H1 (cell line): Measurements from ENCODE around the gene TMEM108. TPM values are rescaled to one million over a fixed set of nuclear protein-coding genes. Genes with fewer than 3 reads are reported as not detected.

Source experiments
- CTCF ChIA-PET: fragments of 300-600 bp; sonication (Branson Sonifier 250); formaldehyde crosslinking; loops from one replicate; lab custom pipeline; 2021; ENCODE audit not compliant: partially characterized antibody; lab: Charles Lee
- POLR2A ChIA-PET: fragments of 300-600 bp; sonication (Branson Sonifier 250); formaldehyde crosslinking; loops from one replicate; lab custom pipeline; 2021; ENCODE audit warnings: inconsistent platforms; ENCODE audit not compliant: partially characterized antibody; lab: Charles Lee
- DNase-seq, 2 experiments: peaks; one replicate each; pipeline versions ENCODE4 v3.0.0 to v3.0.0-alpha.2; 2010 to 2022; ENCODE audit warnings: low spot score in 2 of 2, low read depth in 1 of 2, mixed read lengths in 1 of 2
- FAIRE-seq: peaks from 2 replicates; lab custom pipeline; 2011; peaks lifted over from hg19 to GRCh38; lab: Jason Lieb, UNC
- H2AFZ ChIP-seq: 2 replicates; pipeline ENCODE4 v1.8.1; 2012; ENCODE audit warnings: low read length, inconsistent platforms
- H2AK5ac ChIP-seq: 2 replicates; pipeline ENCODE4 v1.6.1; 2013; ENCODE audit warnings: low read depth, low read length
- H2BK120ac ChIP-seq: replicated peaks from 2 replicates; pipeline ENCODE3; 2013; ENCODE audit warnings: low read depth, low read length, inconsistent platforms
- H2BK12ac ChIP-seq: 2 replicates; pipeline ENCODE4 v1.6.1; 2013; ENCODE audit warnings: low read depth, low read length
- H2BK15ac ChIP-seq: 2 replicates; pipeline ENCODE4 v1.6.1; 2013; ENCODE audit warnings: low read length
- H2BK20ac ChIP-seq: 2 replicates; pipeline ENCODE4 v1.6.1; 2013; ENCODE audit warnings: low read length
- H2BK5ac ChIP-seq: 2 replicates; pipeline ENCODE4 v1.6.1; 2013; ENCODE audit warnings: low read depth, low read length
- H3K14ac ChIP-seq: 2 replicates; pipeline ENCODE4 v1.6.1; 2013; ENCODE audit warnings: inconsistent platforms; ENCODE audit not compliant: insufficient read length
- H3K18ac ChIP-seq: 2 replicates; pipeline ENCODE4 v1.6.1; 2013; ENCODE audit warnings: low read length; ENCODE audit errors: extremely low read depth
- H3K23ac ChIP-seq: 2 replicates; pipeline ENCODE4 v1.6.1; 2013; ENCODE audit warnings: inconsistent platforms; ENCODE audit not compliant: insufficient read length
- H3K23me2 ChIP-seq: 2 replicates; pipeline ENCODE4 v1.6.1; 2013; ENCODE audit warnings: low read depth, low read length
- H3K27ac ChIP-seq: 2 replicates; pipeline ENCODE4 v1.6.1; 2011; ENCODE audit warnings: low read depth, low read length, inconsistent platforms
- H3K27me3 ChIP-seq, 4 experiments: replicated peaks in 1 of 4; 1 replicate in 1 of 4; 2 replicates in 3 of 4; pipeline versions ENCODE4 v1.6.1 to v1.8.1; 2011 to 2013; ENCODE audit warnings: low read length in 3 of 4, mild to moderate bottlenecking in 3 of 4, inconsistent platforms in 2 of 4, mixed read lengths in 2 of 4, moderate library complexity in 1 of 4; ENCODE audit not compliant: control insufficient read depth in 3 of 4, insufficient read depth in 3 of 4; ENCODE audit errors: extremely low read depth in 1 of 4
- H3K36me3 ChIP-seq, 4 experiments: 2 replicates each; pipeline versions ENCODE4 v1.6.1 to v1.8.1; 2011 to 2013; ENCODE audit warnings: mild to moderate bottlenecking in 4 of 4, low read length in 3 of 4, moderate library complexity in 2 of 4, control low read depth in 1 of 4, inconsistent platforms in 1 of 4; ENCODE audit not compliant: insufficient read depth in 4 of 4, control insufficient read depth in 2 of 4
- H3K4ac ChIP-seq: replicated peaks from 2 replicates; pipeline ENCODE3; 2013; ENCODE audit warnings: low read length, low read depth, mixed read lengths, inconsistent platforms; ENCODE audit not compliant: insufficient read length
- H3K4me1 ChIP-seq, 4 experiments: replicated peaks in 1 of 4; 1 replicate in 1 of 4; 2 replicates in 3 of 4; pipeline versions ENCODE4 v1.6.1 to v1.8.1; 2011 to 2013; ENCODE audit warnings: low read length in 3 of 4, inconsistent platforms in 2 of 4, mixed read lengths in 1 of 4; ENCODE audit not compliant: insufficient read depth in 4 of 4, control insufficient read depth in 3 of 4
- H3K4me2 ChIP-seq, 2 experiments: 2 replicates each; pipeline versions ENCODE4 v1.6.1 to v1.8.1; 2011 to 2013; ENCODE audit warnings: low read depth in 2 of 2, low read length in 2 of 2, control low read depth in 1 of 2, inconsistent platforms in 1 of 2, mild to moderate bottlenecking in 1 of 2; ENCODE audit not compliant: insufficient read depth in 1 of 2
- H3K4me3 ChIP-seq, 4 experiments: fragments of 200-600, 300-600 bp in 1 of 4; sonication (generic), shearing (Covaris generic), sonication (Bioruptor Twin) in 1 of 4; 2 replicates each; pipeline versions ENCODE4 v1.5.1 to v1.8.1; 2011 to 2016; ENCODE audit warnings: low read length in 4 of 4, low read depth in 3 of 4, control low read depth in 2 of 4, inconsistent platforms in 2 of 4, mild to moderate bottlenecking in 2 of 4, mixed read lengths in 1 of 4, moderate library complexity in 1 of 4; ENCODE audit not compliant: insufficient read depth in 2 of 4; ENCODE audit errors: extremely low read depth in 1 of 4
- H3K56ac ChIP-seq: replicated peaks from 2 replicates; pipeline ENCODE3; 2013; ENCODE audit warnings: low read depth, mild to moderate bottlenecking, mixed read lengths, low read length, inconsistent platforms; ENCODE audit not compliant: insufficient read length
- H3K79me1 ChIP-seq: 2 replicates; pipeline ENCODE4 v1.6.1; 2013; ENCODE audit warnings: low read depth, low read length, control low read depth
- H3K79me2 ChIP-seq, 2 experiments: 2 replicates each; pipeline versions ENCODE4 v1.6.1 to v1.8.1; 2012 to 2013; ENCODE audit warnings: low read length in 2 of 2, mild to moderate bottlenecking in 2 of 2, inconsistent platforms in 1 of 2; ENCODE audit not compliant: insufficient read depth in 2 of 2, control insufficient read depth in 1 of 2
- H3K9ac ChIP-seq, 4 experiments: replicated peaks in 1 of 4; 1 replicate in 1 of 4; 2 replicates in 3 of 4; pipeline versions ENCODE4 v1.6.1 to v1.8.1; 2011 to 2013; ENCODE audit warnings: low read depth in 3 of 4, low read length in 3 of 4, control low read depth in 2 of 4, mild to moderate bottlenecking in 2 of 4, moderate library complexity in 2 of 4, inconsistent platforms in 1 of 4; ENCODE audit errors: extremely low read depth in 1 of 4
- H3K9me3 ChIP-seq, 2 experiments: 2 replicates each; pipeline versions ENCODE4 v1.6.1 to v1.8.1; 2012 to 2013; ENCODE audit warnings: mild to moderate bottlenecking in 2 of 2, moderate library complexity in 2 of 2, control low read depth in 1 of 2, inconsistent platforms in 1 of 2, low read depth in 1 of 2, low read length in 1 of 2, mixed read lengths in 1 of 2; ENCODE audit not compliant: insufficient read depth in 2 of 2
- H4K20me1 ChIP-seq, 2 experiments: replicated peaks in 1 of 2; 2 replicates each; pipeline versions ENCODE3 to v1.8.1; 2011 to 2013; ENCODE audit warnings: inconsistent platforms in 2 of 2, low read length in 2 of 2, mild to moderate bottlenecking in 1 of 2; ENCODE audit not compliant: insufficient read depth in 2 of 2, control insufficient read depth in 1 of 2
- H4K5ac ChIP-seq: 2 replicates; pipeline ENCODE4 v1.6.1; 2013; ENCODE audit warnings: low read length, low read depth, mixed read lengths, inconsistent platforms; ENCODE audit not compliant: insufficient read length
- H4K8ac ChIP-seq: 2 replicates; pipeline ENCODE4 v1.8.0; 2013; ENCODE audit warnings: mild to moderate bottlenecking, moderate library complexity, low read length, inconsistent platforms; ENCODE audit not compliant: insufficient read depth; ENCODE audit errors: extremely low read depth
- H4K91ac ChIP-seq: replicated peaks from 2 replicates; pipeline ENCODE3; 2013; ENCODE audit warnings: low read length, mixed read lengths, inconsistent platforms; ENCODE audit not compliant: insufficient read length
- CREB1 ChIP-seq: IDR thresholded peaks from 2 replicates; pipeline ENCODE4 v1.6.1; 2012; ENCODE audit warnings: inconsistent platforms
- CTBP2 ChIP-seq: IDR thresholded peaks from 2 replicates; pipeline ENCODE4 v1.7.0; 2011; ENCODE audit warnings: borderline replicate concordance, mild to moderate bottlenecking, moderate library complexity, mixed read lengths, low read length; ENCODE audit not compliant: insufficient read depth, insufficient read length
- EP300 ChIP-seq, 2 experiments: IDR thresholded peaks; 1 replicate in 1 of 2; 2 replicates in 1 of 2; pipeline ENCODE4 v1.6.1; 2011 to 2012; ENCODE audit warnings: low read depth in 2 of 2, low read length in 2 of 2, mild to moderate bottlenecking in 2 of 2, borderline replicate concordance in 1 of 2, inconsistent platforms in 1 of 2, moderate library complexity in 1 of 2
- FOSL1 ChIP-seq: IDR thresholded peaks from 2 replicates; pipeline ENCODE4 v1.6.1; 2011; ENCODE audit warnings: mild to moderate bottlenecking, low read depth, low read length, moderate library complexity; ENCODE audit not compliant: insufficient read depth
- NRF1 ChIP-seq: IDR thresholded peaks from 2 replicates; pipeline ENCODE4 v1.6.1; 2011; ENCODE audit warnings: mild to moderate bottlenecking, low read depth, low read length, improper control_type of control experiment
- SP1 ChIP-seq: IDR thresholded peaks from 2 replicates; pipeline ENCODE4 v1.6.1; 2011; ENCODE audit warnings: low read depth, low read length
- SUZ12 ChIP-seq: fragments of 200-600 bp; sonication (generic); IDR thresholded peaks from 2 replicates; pipeline ENCODE4 v1.6.1; 2012; ENCODE audit warnings: mild to moderate bottlenecking, inconsistent platforms, low read length, moderate library complexity, mixed read lengths
- polyA plus RNA-seq, 7 experiments: library from polyadenylated mRNA; depleted of rRNA in 3 of 7; stranded (reverse) in 5 of 7; unstranded in 2 of 7; fragments of >200 nt in 5 of 7; fragments of 200-250 nt in 2 of 7; gene quantifications; 1 replicate in 5 of 7; 2 replicates in 1 of 7; 4 replicates in 1 of 7; pipeline versions ENCODE4 v1.2.1 to v1.2.3, GENCODE V29; 2011 to 2013; ENCODE audit warnings: missing spikeins in 2 of 7, mixed read lengths in 2 of 7
- total RNA-seq: library from RNA; stranded (reverse); fragmentation: NEBNext Ultra II Directional; extraction: Animal tissue kit (Norgen Biotek cat#: 25700); gene quantifications from 2 replicates; pipeline ENCODE4 v1.2.1, GENCODE V29; 2021

The TMEM108 gene
- total and polyA plus RNA-seq, 2 of the 8 experiments (the other 6 are each of a cell fraction or from before 2014, with no cell fraction given) = 14.3 to 16.2 TPM

- H4K20me1 ChIP-seq = peaks cover 0 to 2% of the 10 kb centered on the region in 2 experiments
- no peak overlapping the region for H3K4ac ChIP-seq
- no peak overlapping the region for H4K5ac ChIP-seq
- POLR2A ChIA-PET = no interaction called here
- no peaks in the 10 kb centered on the region for H3K23me2 ChIP-seq
- H3K79me2 ChIP-seq = no peaks in the 10 kb centered on the region
- no peak overlapping the region for H3K4me2 ChIP-seq
- no peak overlapping the region for H2BK5ac ChIP-seq
- H2AFZ ChIP-seq = no peak overlapping the region
- H4K8ac ChIP-seq = no peak overlapping the region
- H3K9me3 ChIP-seq = peaks cover 0 to 3% of the 10 kb centered on the region in 2 experiments; a peak in 1 of 4 replicates
- FAIRE-seq (no peak), DNase-seq (no peak)
- TF ChIP-seq SP1 (no peak), CTBP2 (no peak), CREB1 (no peak), NRF1 (no peak), SUZ12 (no peak), FOSL1 (no peak), EP300 (IDR thresholded peaks at IDR 0.05; ENCODE audit: borderline replicate concordance in 1 of 2, low read depth in 2 of 2, low read length in 2 of 2) (no peak)
- H3K18ac ChIP-seq = no peak overlapping the region
- H3K56ac ChIP-seq = no peak overlapping the region
- H3K4me1 ChIP-seq = no peaks in the 10 kb centered on the region
- no peak overlapping the region for H3K4me3 ChIP-seq
- H3K14ac ChIP-seq = no peak overlapping the region
- no peak overlapping the region for H2BK20ac ChIP-seq
- CTCF ChIA-PET = interaction anchor here (0.6 kb wide), 1 partner anchor 115 kb away, joined by 4 read pairs; no protein-coding TSS in a partner anchor
- H3K27me3 ChIP-seq = no peaks in the 10 kb centered on the region
- H3K23ac ChIP-seq = no peak overlapping the region
- no peaks in the 10 kb centered on the region for H3K79me1 ChIP-seq
- H3K9ac ChIP-seq = no peak overlapping the region
- H3K36me3 ChIP-seq = no peaks in the 10 kb centered on the region
- no peak overlapping the region for H2BK120ac ChIP-seq
- no peak overlapping the region for H3K27ac ChIP-seq
- no peak overlapping the region for H2BK12ac ChIP-seq
- H2AK5ac ChIP-seq = no peak overlapping the region
- no peak overlapping the region for H2BK15ac ChIP-seq
- no peak overlapping the region for H4K91ac ChIP-seq
These were observed 208.6 kb downstream of the TMEM108 start for GRCh38 chr3:133246773-133247172.
